D721Med (cell line): ENCODE data around the gene FCHSD1.

Experiments used
- DNase-seq: peaks from one replicate; pipeline ENCODE4 v3.0.0; 2011; ENCODE audit warnings: low spot score; ENCODE audit not compliant: insufficient read length
- FAIRE-seq: peaks from 2 replicates; lab custom pipeline; 2011; peaks lifted over from hg19 to GRCh38; lab: Jason Lieb, UNC
- CTCF ChIP-seq: IDR thresholded peaks from 2 replicates; pipeline ENCODE4 v1.5.1; 2012; ENCODE audit warnings: mild to moderate bottlenecking, control low read depth; ENCODE audit not compliant: insufficient read depth; ENCODE audit errors: missing control alignments

The FCHSD1 gene

GRCh38 chr5:141681695-141682641, 30.8 kb upstream of the FCHSD1 start, which contains the start of gene ARAP3:
ARAP3 (minus strand) TSS chr5:141682230; CDS start chr5:141680486, 1,744 bp downstream.
- TF ChIP-seq CTCF, result no peak
- FAIRE-seq, result no peak
- no peak for DNase-seq

GRCh38 chr5:141681295-141681694, 30.1 kb upstream of the FCHSD1 start:
- TF ChIP-seq CTCF, result no peak
- no peak for DNase-seq
- FAIRE-seq, result no peak

- TF ChIP-seq CTCF, result no peak
- DNase-seq, result no peak
- FAIRE-seq, result no peak
These were observed 29.6 kb upstream of the FCHSD1 start for GRCh38 chr5:141680751-141681201.

- no peak for TF ChIP-seq CTCF
- DNase-seq (no peak), FAIRE-seq (no peak)
These were observed 29.0 kb upstream of the FCHSD1 start for GRCh38 chr5:141680178-141680577.

- DNase-seq (no peak), FAIRE-seq (no peak)
- TF ChIP-seq CTCF, result no peak
These were observed 26.2 kb upstream of the FCHSD1 start for GRCh38 chr5:141677415-141677814.

GRCh38 chr5:141675672-141676071, 24.5 kb upstream of the FCHSD1 start:
- DNase-seq, result no peak
- no peak for FAIRE-seq
- no peak for TF ChIP-seq CTCF

GRCh38 chr5:141674747-141675146, 23.5 kb upstream of the FCHSD1 start:
- DNase-seq, result no peak
- no peak for TF ChIP-seq CTCF
- no peak for FAIRE-seq
